Activated naive CD4-positive, alpha-beta T cell treated with anti-CD3 and anti-CD28 coated beads, Interleukin-2, amount 50 U/mL, for 16 hours (primary cell): Measurements from ENCODE around the gene RND3.

Experiments used
- DNase-seq: peaks from one replicate; pipeline ENCODE4 v3.0.0-alpha.2; 2020

The RND3 gene

DNA sequence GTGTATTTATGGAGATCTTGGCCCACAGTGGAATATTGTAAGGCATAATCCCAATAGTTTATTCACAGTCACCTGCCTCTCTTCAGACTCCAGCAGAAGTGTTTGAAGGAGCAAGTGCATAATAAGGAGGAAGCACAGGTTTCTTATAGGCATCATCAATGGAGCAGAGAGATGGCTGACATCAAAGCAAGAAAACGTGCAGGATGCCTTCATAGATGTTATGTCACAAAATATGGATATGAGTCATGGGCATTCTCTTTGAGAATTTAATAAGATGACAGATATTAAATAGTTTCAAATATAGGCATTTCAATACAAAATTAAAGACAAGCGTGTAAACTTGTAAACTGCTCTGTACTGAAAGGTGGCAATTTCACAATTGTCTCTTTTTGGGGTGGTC, 4.0 kb upstream of the RND3 start:
- DNase-seq: no peak

- no peak for DNase-seq
Observed at GRCh38 chr2:150490466-150490865, 3.0 kb upstream of the RND3 start.

DNA sequence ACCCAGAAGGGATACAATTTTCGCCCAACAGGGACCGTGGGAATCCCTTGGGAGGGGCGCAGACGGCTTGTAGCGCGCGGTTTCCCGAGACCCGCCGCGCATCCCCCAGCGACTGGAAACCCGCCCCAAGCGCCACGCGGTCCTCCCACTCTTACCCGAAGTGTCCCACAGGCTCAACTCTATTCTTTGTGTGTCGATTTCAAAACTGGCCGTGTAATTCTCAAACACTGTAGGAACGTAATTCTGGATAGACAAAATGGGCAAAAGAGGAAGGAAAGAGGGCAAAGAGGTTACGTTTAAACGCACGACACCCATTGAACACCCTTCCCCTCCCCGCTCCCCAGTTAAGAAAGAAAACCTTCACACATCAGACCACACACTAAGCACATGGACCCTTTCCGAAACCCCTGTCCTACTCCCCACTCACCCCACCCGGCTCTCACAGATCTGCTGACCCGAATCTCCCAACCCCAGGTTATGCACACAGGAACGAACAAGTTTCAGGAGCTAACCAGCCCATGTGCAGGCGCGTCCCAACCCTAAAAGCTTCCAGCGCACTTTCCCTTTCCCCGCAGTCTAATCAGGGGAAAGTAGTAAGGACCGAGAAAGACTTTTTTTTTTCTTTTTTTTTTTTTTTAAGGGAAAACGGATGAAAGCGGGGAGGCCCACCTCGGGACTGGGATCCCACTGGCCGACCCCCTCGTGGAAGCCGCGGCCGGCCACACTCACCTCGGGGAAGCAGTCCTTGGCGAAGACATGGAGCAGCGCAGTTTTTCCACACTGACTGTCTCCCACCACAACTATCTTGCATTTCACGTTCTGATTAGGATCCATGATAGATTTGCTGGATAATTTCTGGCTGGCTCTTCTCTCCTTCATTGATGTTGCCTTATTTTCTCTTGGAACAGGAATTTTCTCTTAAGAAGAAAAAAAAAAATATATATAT, 655 bp downstream of the RND3 start:
- no peak for DNase-seq

GRCh38 chr2:150485871-150486538, 1.5 kb downstream of the RND3 start:
- DNase-seq: no peak

- no peak for DNase-seq
Observed at GRCh38 chr2:150485114-150485870, 2.2 kb downstream of the RND3 start.

DNA sequence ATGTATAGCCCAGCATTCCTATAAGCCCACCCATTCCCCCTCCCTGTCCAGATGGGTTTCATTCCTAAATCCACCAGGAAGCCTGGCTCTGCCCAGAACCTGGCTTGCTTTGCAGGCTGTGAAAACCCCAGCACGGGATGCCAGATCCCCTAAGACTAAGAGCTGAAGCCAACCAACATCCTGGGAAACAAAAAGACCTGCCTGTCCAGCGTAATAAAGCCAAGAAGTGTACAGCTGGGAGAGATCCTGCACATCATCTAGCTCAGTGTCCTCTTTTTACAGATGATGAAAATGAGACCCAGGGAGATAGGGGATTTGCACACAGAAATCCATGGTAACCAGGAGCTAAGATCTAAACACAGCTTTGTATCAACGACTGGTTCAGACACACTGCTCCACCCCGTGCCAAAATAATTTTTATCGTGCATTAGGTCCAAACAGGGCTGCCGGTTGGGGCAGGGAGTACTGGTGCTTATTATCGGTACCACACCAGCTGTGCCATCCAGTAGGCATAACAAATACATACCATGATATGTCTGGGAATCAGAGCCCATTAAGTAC, 2.9 kb downstream of the RND3 start:
- DNase-seq: no peak

GRCh38 chr2:150484006-150484405, 3.5 kb downstream of the RND3 start:
- DNase-seq: no peak

- DNase-seq: no peak
Observed at GRCh38 chr2:150483532-150483931, 3.9 kb downstream of the RND3 start.

DNA sequence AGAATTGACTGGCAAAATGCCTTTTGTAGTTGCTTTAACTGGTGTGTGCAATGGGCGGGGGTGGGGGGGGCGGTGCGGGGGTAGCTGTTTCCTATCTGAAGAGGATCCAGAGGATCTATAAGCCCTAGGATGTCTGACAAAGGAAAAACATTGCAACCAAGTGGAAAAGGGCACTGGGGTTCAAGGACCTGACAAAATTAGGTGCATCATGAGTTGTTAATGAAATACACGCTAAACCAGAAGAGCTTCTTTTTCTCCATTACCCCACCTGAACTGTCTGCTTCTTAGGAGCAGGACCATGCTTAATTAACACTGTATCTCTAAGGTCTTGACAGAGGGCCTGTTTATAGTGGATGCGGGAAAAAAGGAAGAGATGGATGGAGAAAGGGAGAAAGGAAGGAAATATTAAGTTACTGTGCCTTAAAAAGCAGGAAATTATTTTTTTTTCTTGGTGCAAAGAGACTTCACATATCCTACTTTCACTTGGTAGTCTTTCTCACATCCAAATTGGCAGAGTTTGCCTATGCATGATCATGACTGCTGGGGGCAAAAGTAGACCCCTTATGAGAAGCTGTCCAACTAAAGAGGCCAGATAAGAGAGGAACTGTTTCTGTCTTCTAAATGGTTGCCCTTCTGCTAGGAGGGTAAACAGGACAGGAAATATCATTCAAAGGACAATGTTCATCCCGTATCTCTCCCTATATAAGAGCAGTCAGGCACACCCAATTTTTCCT, 4.6 kb downstream of the RND3 start:
- DNase-seq: no peak

- no peak for DNase-seq
Observed at GRCh38 chr2:150482111-150482510, 5.4 kb downstream of the RND3 start.

- DNase-seq: no peak
Observed at GRCh38 chr2:150480971-150481830, 6.3 kb downstream of the RND3 start.

GRCh38 chr2:150480241-150480640, 7.2 kb downstream of the RND3 start:
- no peak for DNase-seq

DNA sequence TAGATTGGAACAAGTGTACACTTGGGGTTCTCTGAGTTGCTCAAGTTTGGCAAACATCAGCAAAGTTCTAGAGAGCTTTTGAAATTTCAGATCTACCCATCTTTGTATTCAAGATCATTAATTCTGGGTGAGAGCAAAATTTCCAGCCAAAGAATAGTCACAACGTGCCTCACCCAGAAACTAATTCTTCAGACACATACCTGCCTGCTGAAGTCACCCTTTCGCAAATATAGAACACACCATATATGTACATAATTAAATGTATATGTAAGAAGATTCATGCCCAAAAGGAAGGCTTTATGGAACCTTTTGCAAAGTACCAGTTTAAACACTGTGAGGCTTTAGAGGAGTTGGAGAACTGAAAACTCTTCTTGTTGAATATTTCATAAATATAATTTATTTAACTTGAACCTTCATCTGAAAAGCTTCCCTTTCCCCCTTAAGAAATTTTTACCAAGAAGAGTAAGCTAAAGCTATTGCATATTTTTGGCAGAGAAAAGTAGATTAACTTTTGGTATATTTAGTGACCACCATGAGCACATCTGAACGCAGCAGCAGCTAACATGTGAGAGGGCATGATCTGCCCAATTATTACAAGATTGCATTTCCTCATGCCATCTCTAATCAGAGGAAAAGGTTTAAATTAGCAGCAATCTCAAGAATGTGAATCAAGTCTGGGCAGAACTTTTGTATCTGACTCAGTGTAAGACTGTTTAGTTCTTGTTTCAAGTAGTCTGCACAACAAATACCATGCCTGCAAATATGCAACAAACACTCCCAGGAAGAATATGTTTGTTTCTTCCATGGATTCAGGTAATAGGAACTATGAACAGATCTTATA, 8.2 kb downstream of the RND3 start:
- DNase-seq: no peak

DNA sequence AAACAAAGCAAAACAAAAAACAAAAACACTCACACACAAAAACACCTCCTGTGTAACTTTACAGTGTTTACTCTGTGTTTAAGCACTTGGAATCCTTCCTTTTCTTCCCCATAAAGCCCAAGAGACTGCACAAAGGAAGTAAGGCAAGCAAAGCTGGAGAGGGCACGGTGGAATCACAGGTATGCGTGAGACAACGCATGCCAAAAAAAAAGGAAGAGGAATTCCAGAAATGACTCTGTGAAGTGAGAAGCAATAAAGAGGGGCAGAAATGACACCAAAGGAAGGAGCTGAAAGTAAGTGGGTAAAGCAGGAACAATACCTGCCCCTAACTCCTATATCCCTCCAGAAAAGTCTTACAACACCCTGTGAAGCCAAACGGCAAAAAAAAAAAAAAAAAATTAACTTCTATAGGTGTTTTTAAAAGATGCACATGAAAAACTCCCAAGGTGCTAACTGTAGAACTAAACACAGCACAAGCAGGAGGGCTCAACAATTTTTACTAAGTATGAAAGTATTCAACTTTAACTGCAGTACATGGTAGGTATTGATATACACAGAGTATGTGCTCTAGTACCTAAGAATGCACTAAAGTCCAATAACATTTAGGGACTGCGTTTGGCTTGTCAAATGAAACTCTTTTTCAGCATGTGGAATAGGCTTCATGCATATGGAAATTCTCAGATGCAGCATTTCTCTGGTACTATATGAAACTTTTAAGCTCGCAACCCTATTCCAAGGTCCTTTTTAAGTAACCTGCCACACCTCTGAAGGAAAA, 9.1 kb downstream of the RND3 start:
- DNase-seq: no peak

DNA sequence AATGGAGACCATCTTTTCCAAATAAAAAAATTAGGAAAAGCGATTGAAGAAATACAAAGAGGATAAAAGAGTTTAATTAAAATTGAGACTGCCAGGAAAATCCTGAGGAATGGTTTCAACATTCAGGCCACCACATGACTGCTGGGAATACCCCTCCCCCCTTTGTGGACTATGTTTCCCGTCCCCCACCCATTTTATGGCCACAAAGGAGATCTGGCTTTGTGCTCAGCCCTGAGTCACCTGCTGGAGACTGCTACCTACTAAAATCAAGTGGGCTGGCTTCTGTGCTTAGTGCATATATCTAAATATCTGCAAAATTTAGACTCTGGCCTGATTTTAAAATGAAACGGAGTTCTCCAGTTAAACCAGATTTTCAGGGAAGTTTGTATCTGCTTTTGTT, 10.1 kb downstream of the RND3 start:
- no peak for DNase-seq

- DNase-seq: no peak
Observed at GRCh38 chr2:150476809-150477302, 10.6 kb downstream of the RND3 start.

DNA sequence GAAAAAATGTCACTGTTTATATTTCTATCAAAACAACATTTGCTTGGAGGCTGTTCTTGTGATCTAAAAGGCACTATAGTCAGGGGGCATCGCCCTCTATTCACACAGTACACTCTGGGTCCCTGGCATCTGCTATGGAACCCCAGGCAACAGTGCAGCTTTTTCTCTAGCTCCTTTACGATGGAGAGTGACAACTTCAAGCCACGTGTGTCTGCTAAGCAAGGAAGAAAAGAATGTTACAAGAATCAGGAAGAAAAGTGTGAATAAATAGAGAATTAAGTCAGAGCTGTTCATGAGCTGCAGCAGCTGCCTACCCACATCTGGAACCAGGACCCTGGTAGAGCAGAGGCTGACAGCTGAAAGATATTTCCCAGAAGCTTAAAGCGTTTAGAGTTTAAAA, 11.2 kb downstream of the RND3 start:
- DNase-seq: no peak

DNA sequence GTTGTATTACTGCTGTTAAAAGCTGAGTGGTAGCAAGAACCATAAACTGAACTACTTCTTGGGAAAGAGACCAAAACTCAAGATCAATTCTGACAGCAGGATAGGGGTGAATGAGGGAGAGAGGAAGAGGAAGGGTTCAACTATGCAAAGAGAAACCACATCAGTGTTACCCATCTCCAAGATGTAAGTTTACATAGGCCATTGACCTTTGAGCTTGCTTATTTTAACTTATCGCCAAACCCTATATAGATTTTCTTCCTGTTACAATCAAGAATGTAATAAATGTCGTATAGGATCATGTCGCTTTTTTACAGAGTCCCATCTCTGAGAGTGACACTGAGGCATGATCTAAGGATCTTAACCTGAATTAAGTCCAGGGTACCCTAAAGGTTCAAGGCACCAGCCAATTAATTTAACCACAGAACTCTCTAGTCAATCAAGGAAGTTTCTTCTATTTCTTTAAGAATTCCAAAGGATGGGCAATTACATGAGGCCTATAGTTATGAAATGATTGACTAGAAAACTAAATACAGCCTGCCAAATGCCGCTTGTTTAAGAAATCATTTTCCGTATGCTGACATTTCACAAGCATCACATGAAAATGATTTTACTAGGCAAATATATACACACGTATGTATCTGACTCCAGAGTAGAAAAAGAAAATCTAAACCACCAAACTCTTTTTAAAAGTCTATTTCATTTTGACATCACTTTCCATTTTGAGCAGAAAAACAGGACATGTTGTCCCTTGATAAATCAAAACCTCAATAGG, 11.8 kb downstream of the RND3 start:
- no peak for DNase-seq
